ENCODE results near the gene PRKCA.
"Not testable (repeated sequence)": the region's sequence is repeated elsewhere in the genome, so short reads cannot be mapped to it uniquely, and the experiment has no call there.

The PRKCA gene

DNA sequence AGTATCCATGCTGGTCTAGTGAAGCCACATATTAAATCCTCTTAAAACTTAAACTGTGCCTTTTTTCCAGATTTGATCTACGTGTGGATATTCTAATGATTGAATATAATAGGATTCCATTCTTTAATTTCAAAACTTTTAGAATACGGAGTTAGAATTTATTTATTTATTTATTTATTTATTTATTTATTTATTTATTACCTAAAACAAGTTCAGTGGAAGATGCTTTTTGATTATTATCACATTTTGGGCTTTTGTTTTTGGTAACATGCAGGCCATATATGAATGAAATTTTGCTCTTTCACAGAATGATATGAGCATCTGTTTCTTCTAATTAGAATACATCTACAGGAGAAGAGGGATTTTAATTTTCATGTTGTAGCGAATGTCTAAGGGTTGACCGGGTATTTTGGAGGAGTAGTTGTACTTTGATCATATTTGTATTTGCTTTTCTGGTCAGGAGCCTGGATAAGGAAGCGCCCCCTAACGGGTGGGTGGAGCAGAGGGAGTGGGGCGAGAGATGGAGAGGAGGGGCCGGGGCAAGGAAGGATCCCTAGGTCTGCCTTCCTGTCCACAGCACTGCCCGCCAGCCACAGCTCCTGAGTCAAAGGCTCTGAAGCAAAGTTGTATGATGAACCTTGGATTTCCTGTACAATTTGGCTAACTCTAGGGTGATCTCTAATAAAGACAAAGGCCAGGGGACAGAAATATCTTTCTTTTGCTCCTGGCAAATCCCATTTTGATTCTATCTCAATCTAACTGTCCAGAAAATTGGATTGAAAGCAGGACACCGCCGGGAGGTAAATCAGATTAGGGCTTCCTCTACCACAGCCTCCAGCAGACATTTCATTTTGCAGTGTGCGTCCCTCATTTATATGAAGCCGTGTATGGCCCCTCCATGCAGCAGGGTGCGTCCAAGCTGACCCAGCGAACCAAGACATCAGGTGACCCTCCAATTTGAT lies 149.1 kb downstream of the PRKCA start:
- H3K27ac ChIP-seq: no peak overlapping the region
- no peaks in the 10 kb centered on the region for H3K36me3 ChIP-seq
- no peaks in the 10 kb centered on the region for H3K9me3 ChIP-seq
- H3K27me3 ChIP-seq: no peaks in the 10 kb centered on the region
- no peaks in the 10 kb centered on the region for H3K4me1 ChIP-seq (ENCODE audit: control insufficient read depth in 1 of 2, insufficient read depth in 1 of 2, low read depth in 1 of 2, low read length in 1 of 2)
- no peak overlapping the region for H3K4me3 ChIP-seq (ENCODE audit: low read depth in 1 of 2, low read length in 1 of 2)
- TF ChIP-seq, protein P1, sequence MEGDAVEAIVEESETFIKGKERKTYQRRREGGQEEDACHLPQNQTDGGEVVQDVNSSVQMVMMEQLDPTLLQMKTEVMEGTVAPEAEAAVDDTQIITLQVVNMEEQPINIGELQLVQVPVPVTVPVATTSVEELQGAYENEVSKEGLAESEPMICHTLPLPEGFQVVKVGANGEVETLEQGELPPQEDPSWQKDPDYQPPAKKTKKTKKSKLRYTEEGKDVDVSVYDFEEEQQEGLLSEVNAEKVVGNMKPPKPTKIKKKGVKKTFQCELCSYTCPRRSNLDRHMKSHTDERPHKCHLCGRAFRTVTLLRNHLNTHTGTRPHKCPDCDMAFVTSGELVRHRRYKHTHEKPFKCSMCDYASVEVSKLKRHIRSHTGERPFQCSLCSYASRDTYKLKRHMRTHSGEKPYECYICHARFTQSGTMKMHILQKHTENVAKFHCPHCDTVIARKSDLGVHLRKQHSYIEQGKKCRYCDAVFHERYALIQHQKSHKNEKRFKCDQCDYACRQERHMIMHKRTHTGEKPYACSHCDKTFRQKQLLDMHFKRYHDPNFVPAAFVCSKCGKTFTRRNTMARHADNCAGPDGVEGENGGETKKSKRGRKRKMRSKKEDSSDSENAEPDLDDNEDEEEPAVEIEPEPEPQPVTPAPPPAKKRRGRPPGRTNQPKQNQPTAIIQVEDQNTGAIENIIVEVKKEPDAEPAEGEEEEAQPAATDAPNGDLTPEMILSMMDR (IDR thresholded peaks at IDR 0.05): no peak

GRCh38 chr17:66455060-66455459 lies 152.6 kb downstream of the PRKCA start:
- H3K27me3 ChIP-seq: no peaks in the 10 kb centered on the region
- H3K36me3 ChIP-seq: no peaks in the 10 kb centered on the region
- peaks cover 8% of the 10 kb centered on the region for H3K9me3 ChIP-seq
- TF ChIP-seq, protein P1 (IDR thresholded peaks at IDR 0.05): no peak
- peaks cover 12 to 13% of the 10 kb centered on the region in 2 experiments for H3K4me1 ChIP-seq (ENCODE audit: control insufficient read depth in 1 of 2, insufficient read depth in 1 of 2, low read depth in 1 of 2, low read length in 1 of 2)
- H3K27ac ChIP-seq: no peak overlapping the region
- H3K4me3 ChIP-seq (ENCODE audit: low read depth in 1 of 2, low read length in 1 of 2): no peak overlapping the region

GRCh38 chr17:66457499-66457898 lies 155.1 kb downstream of the PRKCA start:
- H3K36me3 ChIP-seq; H3K4me3 ChIP-seq (ENCODE audit: low read depth in 1 of 2, low read length in 1 of 2); H3K9me3 ChIP-seq; H3K27me3 ChIP-seq; H3K27ac ChIP-seq: not testable (repeated sequence)
- peaks cover 35 to 37% of the 10 kb centered on the region in 2 experiments for H3K4me1 ChIP-seq (ENCODE audit: control insufficient read depth in 1 of 2, insufficient read depth in 1 of 2, low read depth in 1 of 2, low read length in 1 of 2)

GRCh38 chr17:66458782-66459181 lies 156.4 kb downstream of the PRKCA start:
- peaks cover 8% of the 10 kb centered on the region for H3K9me3 ChIP-seq
- TF ChIP-seq, protein P1 (IDR thresholded peaks at IDR 0.05): no peak
- no peak overlapping the region for H3K4me3 ChIP-seq (ENCODE audit: low read depth in 1 of 2, low read length in 1 of 2)
- H3K36me3 ChIP-seq: no peaks in the 10 kb centered on the region
- H3K4me1 ChIP-seq (ENCODE audit: control insufficient read depth in 1 of 2, insufficient read depth in 1 of 2, low read depth in 1 of 2, low read length in 1 of 2): peaks cover 38 to 41% of the 10 kb centered on the region in 2 experiments
- no peaks in the 10 kb centered on the region for H3K27me3 ChIP-seq
- H3K27ac ChIP-seq: no peak overlapping the region

DNA sequence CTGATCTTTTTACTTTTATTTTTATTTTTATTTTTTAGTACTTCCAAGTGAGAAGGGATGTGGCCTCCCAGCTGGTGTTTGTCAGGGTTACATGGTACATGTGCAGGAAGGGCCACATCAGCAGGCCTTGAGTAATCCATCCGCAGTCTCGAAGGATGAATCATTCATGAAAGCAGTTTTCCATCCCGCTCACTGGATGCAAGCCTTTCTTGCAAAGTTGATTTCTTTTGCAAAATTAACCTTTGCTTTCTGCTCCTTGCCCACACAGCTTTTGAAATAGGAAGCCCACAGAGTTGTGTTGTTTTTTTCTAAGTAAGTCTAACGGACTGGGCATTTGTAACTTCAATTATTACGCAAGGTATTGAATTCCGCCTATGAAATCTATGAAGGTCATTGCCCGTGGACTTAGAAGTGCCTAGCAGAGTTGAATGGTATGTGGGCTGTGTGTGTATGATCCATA lies 157.4 kb downstream of the PRKCA start:
- peak overlapping the region; percentile 67 for H3K27ac ChIP-seq
- peak overlapping the region; percentile 23 to 30 for H3K4me3 ChIP-seq (ENCODE audit: low read depth in 1 of 2, low read length in 1 of 2)
- no peaks in the 10 kb centered on the region for H3K27me3 ChIP-seq
- H3K36me3 ChIP-seq: no peaks in the 10 kb centered on the region
- H3K9me3 ChIP-seq: peaks cover 8% of the 10 kb centered on the region
- peaks cover 38 to 41% of the 10 kb centered on the region in 2 experiments for H3K4me1 ChIP-seq (ENCODE audit: control insufficient read depth in 1 of 2, insufficient read depth in 1 of 2, low read depth in 1 of 2, low read length in 1 of 2)
- TF ChIP-seq, protein P1 (IDR thresholded peaks at IDR 0.05): no peak

DNA sequence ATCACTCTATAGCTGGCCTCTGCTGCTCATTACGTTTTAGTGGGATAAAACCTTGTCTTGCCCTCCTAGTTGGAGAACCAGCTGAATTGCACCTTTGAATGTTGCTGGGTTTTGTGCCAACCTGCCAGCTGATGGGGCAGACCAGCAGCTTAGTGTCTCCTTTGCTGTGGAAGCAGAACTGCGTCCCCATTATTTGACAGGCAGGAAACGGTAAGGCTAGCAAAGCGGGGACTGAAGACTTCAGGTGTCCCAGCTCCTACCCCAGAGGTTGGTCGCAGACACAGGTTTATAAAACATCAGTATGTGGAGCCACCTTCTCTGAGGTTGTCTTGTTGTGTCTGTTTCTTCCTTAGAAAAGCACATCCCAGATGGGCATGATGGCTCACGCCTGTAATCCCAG lies 158.1 kb downstream of the PRKCA start:
- Histone ChIP-seq H3K9me3 (peaks cover 8% of the 10 kb centered on the region), H3K4me1 (ENCODE audit: control insufficient read depth in 1 of 2, insufficient read depth in 1 of 2, low read depth in 1 of 2, low read length in 1 of 2) (peaks cover 38 to 41% of the 10 kb centered on the region in 2 experiments), H3K27ac (peak overlapping the region; percentile 67), H3K36me3 (no peaks in the 10 kb centered on the region), H3K4me3 (ENCODE audit: low read depth in 1 of 2, low read length in 1 of 2) (no peak overlapping the region), H3K27me3 (no peaks in the 10 kb centered on the region)
- TF ChIP-seq, protein P1 (IDR thresholded peaks at IDR 0.05): no peak

Measured in neutrophil (primary cell).